ENCODE data around the gene ERN1. TPM values are rescaled to one million over a fixed set of nuclear protein-coding genes. Genes with fewer than 3 reads are reported as not detected.

The ERN1 gene
- polyA plus RNA-seq, 1 donor (not counting 4 experiments of a cell fraction or from before 2014, with no cell fraction given), result 7.1 TPM

DNA sequence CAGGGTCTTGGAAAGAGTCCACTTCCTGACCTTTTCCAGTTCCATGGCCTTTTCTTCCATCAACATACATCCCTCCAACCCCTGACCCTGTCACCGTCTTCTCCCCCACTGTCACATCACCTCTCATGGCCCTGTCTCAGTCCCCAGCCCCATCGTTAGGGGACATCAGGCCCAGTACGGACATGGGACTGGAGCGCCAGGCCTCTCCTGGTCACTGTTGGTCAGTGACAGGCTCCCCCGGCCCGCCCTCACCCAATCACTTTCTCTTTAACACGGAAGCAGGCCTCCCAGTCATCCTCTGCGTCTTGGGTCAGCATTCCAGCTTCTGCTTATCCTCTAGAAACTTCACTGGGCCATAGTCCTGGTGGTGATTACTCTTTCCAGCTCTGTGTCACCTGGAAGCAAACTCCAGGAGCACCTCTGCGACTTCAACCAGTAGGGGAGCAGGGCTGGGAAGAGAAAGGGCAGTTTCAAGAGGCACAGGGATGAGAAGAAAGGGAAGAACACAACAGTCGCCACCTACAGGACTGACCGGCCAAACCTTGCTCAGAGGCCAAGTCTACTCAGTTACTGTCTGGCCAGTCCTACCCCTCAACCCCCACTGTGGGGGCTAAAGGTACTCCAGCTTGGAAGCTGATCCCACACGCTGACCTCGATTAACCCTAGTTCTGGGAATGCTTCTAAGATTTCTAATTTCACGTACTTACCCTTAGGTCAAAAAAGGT, 93.6 kb downstream of the ERN1 start:
- H3K4me2 ChIP-seq (ENCODE audit: control insufficient read depth, extremely low read depth, insufficient read depth, low read depth, low read length), result no peak overlapping the region
- peaks cover 0 to 9% of the 10 kb centered on the region in 2 experiments for H3K36me3 ChIP-seq (ENCODE audit: control insufficient read depth in 2 of 2, extremely low read depth in 1 of 2, insufficient read depth in 2 of 2, low read length in 2 of 2)
- dilution Hi-C loops (cut with MboI; ENCODE audit: extremely low pct_ligation_motif_present, low sequenced_read_pairs), result no loop called here
- H3K79me2 ChIP-seq (ENCODE audit: control insufficient read depth, insufficient read depth, low read length), result no peaks in the 10 kb centered on the region
- no peaks in the 10 kb centered on the region for H3K27me3 ChIP-seq (ENCODE audit: control insufficient read depth, extremely low read depth, insufficient read depth, low read length)
- no peak overlapping the region for H3K4me3 ChIP-seq (ENCODE audit: control insufficient read depth in 2 of 3, extremely low read depth in 1 of 3, insufficient read depth in 2 of 3, low read depth in 1 of 3, low read length in 3 of 3)
- FAIRE-seq, result no peak
- H3K9ac ChIP-seq (ENCODE audit: control insufficient read depth, extremely low read depth, insufficient read depth, low read length), result no peak overlapping the region
- DNase-seq (ENCODE audit: low read depth, low spot score), result no peak
- no peaks in the 10 kb centered on the region for H3K9me1 ChIP-seq (ENCODE audit: control insufficient read depth, extremely low read depth, insufficient read depth, low read length)
- TF ChIP-seq EZH2 (IDR thresholded peaks at IDR 0.05; ENCODE audit: low read length), result no peak
- TF ChIP-seq, protein P1, sequence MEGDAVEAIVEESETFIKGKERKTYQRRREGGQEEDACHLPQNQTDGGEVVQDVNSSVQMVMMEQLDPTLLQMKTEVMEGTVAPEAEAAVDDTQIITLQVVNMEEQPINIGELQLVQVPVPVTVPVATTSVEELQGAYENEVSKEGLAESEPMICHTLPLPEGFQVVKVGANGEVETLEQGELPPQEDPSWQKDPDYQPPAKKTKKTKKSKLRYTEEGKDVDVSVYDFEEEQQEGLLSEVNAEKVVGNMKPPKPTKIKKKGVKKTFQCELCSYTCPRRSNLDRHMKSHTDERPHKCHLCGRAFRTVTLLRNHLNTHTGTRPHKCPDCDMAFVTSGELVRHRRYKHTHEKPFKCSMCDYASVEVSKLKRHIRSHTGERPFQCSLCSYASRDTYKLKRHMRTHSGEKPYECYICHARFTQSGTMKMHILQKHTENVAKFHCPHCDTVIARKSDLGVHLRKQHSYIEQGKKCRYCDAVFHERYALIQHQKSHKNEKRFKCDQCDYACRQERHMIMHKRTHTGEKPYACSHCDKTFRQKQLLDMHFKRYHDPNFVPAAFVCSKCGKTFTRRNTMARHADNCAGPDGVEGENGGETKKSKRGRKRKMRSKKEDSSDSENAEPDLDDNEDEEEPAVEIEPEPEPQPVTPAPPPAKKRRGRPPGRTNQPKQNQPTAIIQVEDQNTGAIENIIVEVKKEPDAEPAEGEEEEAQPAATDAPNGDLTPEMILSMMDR (optimal IDR thresholded peaks at IDR 0.05 in 1 of 3, IDR thresholded peaks at IDR 0.05 in 1 of 3, conservative IDR thresholded peaks at IDR 0.05 in 1 of 3; ENCODE audit: extremely low read depth in 1 of 3, insufficient read depth in 2 of 3, low read length in 3 of 3), result peak in 2 of 3 experiments; percentile 9 to 50
- no peaks in the 10 kb centered on the region for H4K20me1 ChIP-seq (ENCODE audit: control insufficient read depth, extremely low read depth, insufficient read depth, low read length)
- peaks cover 9% of the 10 kb centered on the region for H3K4me1 ChIP-seq (ENCODE audit: control insufficient read depth, extremely low read depth, insufficient read depth, low read length)
- no peaks in the 10 kb centered on the region for H3K9me3 ChIP-seq (ENCODE audit: control insufficient read depth, low read depth, low read length)
- H2AFZ ChIP-seq (ENCODE audit: control insufficient read depth, low read length), result no peak overlapping the region
- H3K27ac ChIP-seq (ENCODE audit: control insufficient read depth, insufficient read depth, low read length), result no peak overlapping the region

GRCh38 chr17:64032081-64032480, 97.9 kb downstream of the ERN1 start:
- Histone ChIP-seq H3K9me3 (ENCODE audit: control insufficient read depth, low read depth, low read length) (no peaks in the 10 kb centered on the region), H3K27ac (ENCODE audit: control insufficient read depth, insufficient read depth, low read length) (no peak overlapping the region), H3K4me1 (ENCODE audit: control insufficient read depth, extremely low read depth, insufficient read depth, low read length) (peaks cover 14% of the 10 kb centered on the region), H2AFZ (ENCODE audit: control insufficient read depth, low read length) (no peak overlapping the region), H3K27me3 (ENCODE audit: control insufficient read depth, extremely low read depth, insufficient read depth, low read length) (no peaks in the 10 kb centered on the region), H3K9me1 (ENCODE audit: control insufficient read depth, extremely low read depth, insufficient read depth, low read length) (no peaks in the 10 kb centered on the region), H3K36me3 (ENCODE audit: control insufficient read depth in 2 of 2, extremely low read depth in 1 of 2, insufficient read depth in 2 of 2, low read length in 2 of 2) (no peaks in the 10 kb centered on the region), H3K79me2 (ENCODE audit: control insufficient read depth, insufficient read depth, low read length) (no peaks in the 10 kb centered on the region), H3K4me3 (ENCODE audit: control insufficient read depth in 2 of 3, extremely low read depth in 1 of 3, insufficient read depth in 2 of 3, low read depth in 1 of 3, low read length in 3 of 3) (no peak overlapping the region), H3K9ac (ENCODE audit: control insufficient read depth, extremely low read depth, insufficient read depth, low read length) (no peak overlapping the region), H3K4me2 (ENCODE audit: control insufficient read depth, extremely low read depth, insufficient read depth, low read depth, low read length) (peak overlapping the region; percentile 8), H4K20me1 (ENCODE audit: control insufficient read depth, extremely low read depth, insufficient read depth, low read length) (no peaks in the 10 kb centered on the region)
- TF ChIP-seq EZH2 (IDR thresholded peaks at IDR 0.05; ENCODE audit: low read length), result no peak
- TF ChIP-seq, protein P1 (optimal IDR thresholded peaks at IDR 0.05 in 1 of 3, IDR thresholded peaks at IDR 0.05 in 1 of 3, conservative IDR thresholded peaks at IDR 0.05 in 1 of 3; ENCODE audit: extremely low read depth in 1 of 3, insufficient read depth in 2 of 3, low read length in 3 of 3), result no peak
- FAIRE-seq, result peak; percentile 92
- DNase-seq (ENCODE audit: low read depth, low spot score), result peak; percentile 79
- dilution Hi-C loops (cut with MboI; ENCODE audit: extremely low pct_ligation_motif_present, low sequenced_read_pairs), result no loop called here
